H1 (cell line): ENCODE measurements around the gene MMAA. TPM values are rescaled to one million over a fixed set of nuclear protein-coding genes. Genes with fewer than 3 reads are reported as not detected.
A peak's percentile ranks its signal among the peaks of the same experiment; 100 is the strongest.

Experiments
- CBX5 ChIP-seq: fragments of 300-800, 300-1000 bp; sonication (generic); IDR thresholded peaks from 2 replicates; pipeline ENCODE4 v1.7.1; 2016; ENCODE audit warnings: antibody characterized with exemption, low read length, low read depth
- CEBPB ChIP-seq: IDR thresholded peaks from 2 replicates; pipeline ENCODE4 v1.6.1; 2012; ENCODE audit warnings: low read depth, low read length
- CHD7 ChIP-seq: fragments of 300-600 bp; sonication (generic); IDR thresholded peaks from 2 replicates; pipeline ENCODE4 v1.7.1; 2012; ENCODE audit warnings: low read length, moderate library complexity, mild to moderate bottlenecking, inconsistent platforms; ENCODE audit not compliant: insufficient replicate concordance
- CREB1 ChIP-seq: IDR thresholded peaks from 2 replicates; pipeline ENCODE4 v1.6.1; 2012; ENCODE audit warnings: inconsistent platforms
- JUND ChIP-seq: IDR thresholded peaks from 2 replicates; pipeline ENCODE4 v1.6.1; 2011; ENCODE audit warnings: mild to moderate bottlenecking, improper control_type of control experiment, low read length
- POU5F1 ChIP-seq: IDR thresholded peaks from 2 replicates; pipeline ENCODE4 v1.6.1; 2011; ENCODE audit warnings: low read depth, mild to moderate bottlenecking, low read length, moderate library complexity
- RNF2 ChIP-seq: fragments of 200-900, 300-1000 bp; sonication (generic); IDR thresholded peaks from 2 replicates; pipeline ENCODE4 v1.7.1; 2016; ENCODE audit warnings: borderline replicate concordance, low read depth, mild to moderate bottlenecking, antibody characterized with exemption, low read length; ENCODE audit not compliant: poor library complexity, severe bottlenecking; ENCODE audit errors: missing control alignments
- SAP30 ChIP-seq: fragments of 300-600 bp; sonication (generic); IDR thresholded peaks from 2 replicates; pipeline ENCODE4 v1.7.1; 2012; ENCODE audit warnings: low read length, moderate library complexity, mild to moderate bottlenecking, inconsistent platforms; ENCODE audit not compliant: insufficient read depth, insufficient replicate concordance
- SP4 ChIP-seq: IDR thresholded peaks from 2 replicates; pipeline ENCODE4 v1.6.1; 2012; ENCODE audit warnings: low read length, inconsistent platforms
- SUZ12 ChIP-seq: fragments of 200-600 bp; sonication (generic); IDR thresholded peaks from 2 replicates; pipeline ENCODE4 v1.6.1; 2012; ENCODE audit warnings: mild to moderate bottlenecking, inconsistent platforms, low read length, moderate library complexity, mixed read lengths
- YY1 ChIP-seq: IDR thresholded peaks from 2 replicates; pipeline ENCODE4 v1.6.1; 2011; ENCODE audit warnings: low read depth, mild to moderate bottlenecking, low read length
- polyA plus RNA-seq, 7 experiments: library from polyadenylated mRNA; depleted of rRNA in 3 of 7; stranded (reverse) in 5 of 7; unstranded in 2 of 7; fragments of >200 nt in 5 of 7; fragments of 200-250 nt in 2 of 7; gene quantifications; 1 replicate in 5 of 7; 2 replicates in 1 of 7; 4 replicates in 1 of 7; pipeline versions ENCODE4 v1.2.1 to v1.2.3, GENCODE V29; 2011 to 2013; ENCODE audit warnings: missing spikeins in 2 of 7, mixed read lengths in 2 of 7
- total RNA-seq: library from RNA; stranded (reverse); fragmentation: NEBNext Ultra II Directional; extraction: Animal tissue kit (Norgen Biotek cat#: 25700); gene quantifications from 2 replicates; pipeline ENCODE4 v1.2.1, GENCODE V29; 2021

The MMAA gene
- total and polyA plus RNA-seq, 2 of the 8 experiments (the other 6 are each of a cell fraction or from before 2014, with no cell fraction given): 0.98 to 4.9 TPM

GRCh38 chr4:145618932-145619638 is at the start of gene MMAA (continued):
- no peak for TF ChIP-seq CHD7
- TF ChIP-seq POU5F1: no peak
- no peak for TF ChIP-seq SAP30
- TF ChIP-seq SP4: no peak
- TF ChIP-seq CREB1: peak; percentile 34; the same call in 1 of the 2 replicates
- TF ChIP-seq CEBPB: no peak
- TF ChIP-seq CBX5: no peak
- no peak for TF ChIP-seq JUND
- no peak for TF ChIP-seq YY1
- TF ChIP-seq SUZ12: no peak
- no peak for TF ChIP-seq RNF2
